ENCODE measurements around the gene DHRS3.
"Not testable (repeated sequence)": the region's sequence is repeated elsewhere in the genome, so short reads cannot be mapped to it uniquely, and the experiment has no call there.

DHRS3 gene, protein sequence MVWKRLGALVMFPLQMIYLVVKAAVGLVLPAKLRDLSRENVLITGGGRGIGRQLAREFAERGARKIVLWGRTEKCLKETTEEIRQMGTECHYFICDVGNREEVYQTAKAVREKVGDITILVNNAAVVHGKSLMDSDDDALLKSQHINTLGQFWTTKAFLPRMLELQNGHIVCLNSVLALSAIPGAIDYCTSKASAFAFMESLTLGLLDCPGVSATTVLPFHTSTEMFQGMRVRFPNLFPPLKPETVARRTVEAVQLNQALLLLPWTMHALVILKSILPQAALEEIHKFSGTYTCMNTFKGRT

DNA sequence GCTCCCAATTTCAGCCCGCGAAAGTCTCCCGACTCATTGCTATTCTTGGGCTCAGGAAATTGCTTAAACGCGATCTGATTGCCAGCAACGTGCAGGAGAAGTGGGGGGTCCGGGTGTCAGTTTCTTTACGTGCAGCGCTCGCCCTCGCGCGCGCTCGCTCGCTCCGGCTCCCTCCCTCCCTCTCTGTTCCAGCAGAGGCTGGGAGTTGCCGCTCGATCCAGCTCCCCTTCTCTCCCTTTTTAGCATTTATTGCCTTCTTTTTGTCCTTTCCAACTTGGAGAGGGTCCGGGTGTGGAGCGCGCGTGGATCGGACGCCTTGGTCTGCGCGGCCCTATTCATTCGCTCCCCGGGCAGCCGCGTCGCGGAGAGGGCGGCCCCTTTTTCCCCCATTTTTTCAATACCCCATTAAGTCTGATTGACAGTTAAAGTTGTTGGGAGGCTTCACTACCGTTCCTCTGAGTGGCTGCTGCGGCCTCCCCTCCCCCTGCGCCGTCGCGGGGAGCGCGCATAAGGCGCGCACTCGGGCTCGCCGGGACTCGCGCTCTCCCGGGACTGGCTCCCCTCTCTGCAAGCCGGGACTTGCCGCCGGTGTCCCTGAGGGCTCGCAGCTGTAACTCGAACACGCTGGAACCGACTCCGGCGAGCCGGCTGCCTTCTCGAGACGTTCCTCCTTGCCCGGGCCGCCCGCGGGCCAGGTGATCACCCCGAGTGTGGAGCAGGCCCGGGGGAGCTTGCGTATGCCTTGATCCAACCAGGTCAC is at the start of gene DHRS3:
Gene DHRS3, minus strand, starts transcription at position 310 of the 760 bp plus-strand sequence. CDS start 862 bp downstream, outside the sequence.
- Mint-ChIP-seq H3K9me3 (no peaks in the 10 kb centered on the region), H3K36me3 (peaks cover 37% of the 10 kb centered on the region), H3K4me1 (peaks cover 69% of the 10 kb centered on the region), H3K4me3 (peak within 1 kb of the TSS; percentile 98), H3K27ac (peak within 1 kb of the TSS; percentile 99), H3K27me3 (peaks cover 38% of the 10 kb centered on the region)
- DNase-seq: peak; percentile 83
- CTCF ChIA-PET: interaction anchor here (0.6 to 4.7 kb wide), 20 partner anchors 14 to 419 kb away, joined by 3 to 53 read pairs (median 5); no protein-coding TSS in a partner anchor

DNA sequence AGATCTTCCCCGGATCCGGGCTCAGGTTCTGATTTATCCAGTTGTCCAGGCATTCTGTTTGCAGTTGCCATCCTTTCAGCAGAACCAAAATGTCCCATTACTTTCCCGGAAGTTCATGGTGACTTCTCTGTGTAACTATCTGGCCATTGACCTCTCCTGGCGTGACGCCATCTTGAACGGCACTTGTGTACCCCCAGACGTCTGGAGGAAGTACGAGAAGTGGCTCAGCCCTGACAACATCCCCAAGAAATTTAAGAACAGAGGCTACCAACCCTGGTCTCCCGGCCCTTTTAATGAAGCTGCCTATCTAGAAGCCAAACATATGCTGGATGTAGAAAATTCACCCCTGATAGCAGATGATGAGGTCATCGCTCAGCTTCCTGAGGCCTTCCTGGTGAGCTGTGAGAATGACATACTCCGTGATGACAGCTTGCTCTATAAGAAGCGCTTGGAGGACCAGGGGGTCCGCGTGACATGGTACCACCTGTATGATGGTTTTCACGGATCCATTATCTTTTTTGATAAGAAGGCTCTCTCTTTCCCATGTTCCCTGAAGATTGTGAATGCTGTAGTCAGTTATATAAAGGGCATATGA is 48.2 kb upstream of the DHRS3 start:
- CTCF ChIA-PET: no interaction called here
- H3K27me3 Mint-ChIP-seq: peaks cover 42% of the 10 kb centered on the region
- no peak overlapping the region for H3K4me3 Mint-ChIP-seq
- H3K27ac Mint-ChIP-seq: no peak overlapping the region
- peaks cover 6% of the 10 kb centered on the region for H3K9me3 Mint-ChIP-seq
- no peaks in the 10 kb centered on the region for H3K4me1 Mint-ChIP-seq
- H3K36me3 Mint-ChIP-seq: no peaks in the 10 kb centered on the region
- DNase-seq: no peak

DNA sequence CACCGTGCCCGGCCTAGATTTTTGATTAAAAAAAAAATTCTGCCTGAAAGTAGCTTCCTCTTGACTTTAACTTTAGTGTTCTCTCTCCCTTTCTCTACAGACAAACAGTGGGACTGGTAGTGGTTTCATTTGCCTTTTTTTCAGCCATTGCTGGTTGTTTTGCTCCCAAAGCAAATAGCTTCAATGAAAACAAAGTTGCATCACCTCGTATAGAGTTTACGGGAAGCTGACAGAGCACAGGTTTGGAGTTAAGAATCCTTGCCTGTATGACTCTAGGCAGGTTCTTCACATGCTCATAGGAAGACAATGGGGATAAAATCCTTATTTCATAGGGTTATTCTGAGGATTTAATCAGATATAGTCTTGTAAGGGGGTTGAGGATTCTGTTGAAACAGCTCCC is 47.5 kb upstream of the DHRS3 start:
- H3K4me3 Mint-ChIP-seq: no peak overlapping the region
- H3K27me3 Mint-ChIP-seq: peaks cover 38% of the 10 kb centered on the region
- no peaks in the 10 kb centered on the region for H3K36me3 Mint-ChIP-seq
- H3K27ac Mint-ChIP-seq: no peak overlapping the region
- no peaks in the 10 kb centered on the region for H3K4me1 Mint-ChIP-seq
- DNase-seq: no peak
- H3K9me3 Mint-ChIP-seq: peaks cover 6% of the 10 kb centered on the region
- CTCF ChIA-PET: no interaction called here

DNA sequence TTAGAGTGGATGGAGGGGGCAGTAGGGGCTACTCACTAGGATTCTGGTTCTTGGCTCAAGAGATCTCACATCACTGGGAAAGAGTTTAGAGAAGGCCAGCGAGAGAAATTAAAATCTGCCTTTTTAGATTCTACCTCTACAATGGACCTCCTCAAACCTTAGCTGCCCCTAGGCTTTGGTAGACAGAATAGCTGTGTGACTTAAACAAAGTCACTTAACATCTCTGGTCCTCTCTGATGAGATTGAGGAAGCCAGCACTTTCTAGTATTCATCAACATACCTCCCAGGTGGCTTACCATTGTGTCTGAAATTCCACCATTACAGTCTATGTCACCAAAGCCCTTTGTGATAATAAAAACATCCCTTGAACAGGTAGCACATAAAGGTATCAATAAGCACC is 44.5 kb upstream of the DHRS3 start:
- no peaks in the 10 kb centered on the region for H3K9me3 Mint-ChIP-seq
- H3K27ac Mint-ChIP-seq: no peak overlapping the region
- no peak for DNase-seq
- CTCF ChIA-PET: interaction anchor here (0.8 to 1.5 kb wide), 2 partner anchors 350 to 365 kb away, joined by 3 read pairs; no protein-coding TSS in a partner anchor
- H3K36me3 Mint-ChIP-seq: no peaks in the 10 kb centered on the region
- H3K4me1 Mint-ChIP-seq: peaks cover 5% of the 10 kb centered on the region
- peaks cover 46% of the 10 kb centered on the region for H3K27me3 Mint-ChIP-seq
- no peak overlapping the region for H3K4me3 Mint-ChIP-seq

DNA sequence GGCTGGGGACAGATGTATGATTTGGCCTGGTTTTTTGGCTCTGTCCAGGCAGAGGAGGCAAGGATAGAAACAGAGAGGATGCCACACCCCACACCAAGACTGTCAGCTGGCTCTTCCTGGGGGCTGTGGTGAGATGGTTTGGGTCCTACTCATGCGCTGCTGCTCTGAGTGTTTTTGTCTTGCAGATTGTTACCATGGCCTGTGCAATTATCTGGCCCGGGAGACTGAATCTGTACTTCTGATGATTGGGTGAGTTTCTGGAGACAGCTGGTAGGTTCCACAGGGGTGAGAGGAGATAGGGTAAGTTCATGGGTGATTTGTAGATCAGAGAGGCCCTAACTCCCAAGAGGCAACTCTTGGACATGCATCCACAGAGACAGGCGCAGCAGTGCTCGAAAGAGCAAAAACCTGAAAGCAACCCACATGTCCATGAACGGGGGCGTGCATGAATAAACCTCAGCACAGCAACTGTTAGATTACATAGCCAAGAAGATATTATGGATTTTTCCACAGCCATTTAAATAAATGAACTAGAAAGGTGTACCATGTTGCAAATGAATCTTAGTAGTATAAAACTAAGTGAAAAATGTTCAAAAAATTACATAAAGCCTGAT is 43.7 kb upstream of the DHRS3 start:
- Mint-ChIP-seq H3K4me3 (no peak overlapping the region), H3K27ac (no peak overlapping the region), H3K36me3 (no peaks in the 10 kb centered on the region), H3K27me3 (peaks cover 46% of the 10 kb centered on the region), H3K9me3 (no peaks in the 10 kb centered on the region), H3K4me1 (peaks cover 8% of the 10 kb centered on the region)
- DNase-seq: no peak
- CTCF ChIA-PET: interaction anchor here (0.8 kb wide), 1 partner anchor 364 kb away, joined by 3 read pairs; no protein-coding TSS in a partner anchor

DNA sequence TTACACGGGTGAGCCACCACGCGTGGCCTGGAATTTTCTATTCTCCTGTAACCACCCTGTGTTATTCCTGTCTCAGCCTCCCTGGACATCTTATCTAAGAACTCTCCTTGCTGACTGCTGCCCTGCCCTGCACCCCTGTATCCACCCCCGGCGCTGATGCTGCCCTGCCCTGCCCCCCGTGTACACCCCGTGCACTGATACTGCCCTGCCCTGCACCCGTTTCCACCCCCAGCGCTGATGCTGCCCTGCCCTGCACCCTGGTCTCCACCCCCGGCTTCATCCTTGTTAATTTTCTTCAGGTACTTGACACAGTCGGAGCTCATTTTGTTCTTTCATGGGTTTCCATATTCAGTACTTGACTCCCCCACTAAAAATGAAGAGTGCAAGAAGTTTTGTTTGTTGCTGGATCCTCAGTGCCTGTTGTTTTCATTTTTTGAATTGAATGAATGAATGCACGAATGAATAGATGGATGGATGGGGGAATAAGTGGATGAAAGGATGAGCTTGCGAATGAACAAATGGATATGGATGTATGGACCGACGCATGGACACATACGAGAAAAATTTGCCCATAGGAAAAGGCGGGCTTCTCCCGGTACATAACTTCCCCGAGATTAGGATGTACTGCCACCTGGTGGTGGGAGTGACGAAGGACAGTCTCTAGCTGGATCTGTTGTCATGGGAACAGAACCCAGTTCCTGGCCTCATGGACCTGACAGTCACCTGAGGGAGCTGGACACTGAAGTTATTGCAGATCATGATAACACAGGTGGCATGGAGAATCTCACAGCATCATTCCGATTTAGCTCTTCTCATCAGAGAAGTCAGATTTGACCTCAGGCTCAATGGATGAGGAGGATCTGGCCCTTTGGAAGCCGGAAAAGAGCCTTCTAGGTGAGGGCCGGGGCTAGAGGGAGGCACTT is 40.8 kb upstream of the DHRS3 start:
- Mint-ChIP-seq H3K4me3 (no peak overlapping the region), H3K36me3 (no peaks in the 10 kb centered on the region), H3K4me1 (peaks cover 8% of the 10 kb centered on the region), H3K27me3 (peaks cover 35% of the 10 kb centered on the region), H3K9me3 (no peaks in the 10 kb centered on the region), H3K27ac (peak overlapping the region; percentile 0)
- CTCF ChIA-PET: interaction anchor here (0.6 to 4.0 kb wide), 33 partner anchors 9 to 430 kb away, joined by 3 to 45 read pairs (median 4); partner anchors contain the start of genes AADACL4 and DHRS3
- DNase-seq: peak; percentile 81

DNA sequence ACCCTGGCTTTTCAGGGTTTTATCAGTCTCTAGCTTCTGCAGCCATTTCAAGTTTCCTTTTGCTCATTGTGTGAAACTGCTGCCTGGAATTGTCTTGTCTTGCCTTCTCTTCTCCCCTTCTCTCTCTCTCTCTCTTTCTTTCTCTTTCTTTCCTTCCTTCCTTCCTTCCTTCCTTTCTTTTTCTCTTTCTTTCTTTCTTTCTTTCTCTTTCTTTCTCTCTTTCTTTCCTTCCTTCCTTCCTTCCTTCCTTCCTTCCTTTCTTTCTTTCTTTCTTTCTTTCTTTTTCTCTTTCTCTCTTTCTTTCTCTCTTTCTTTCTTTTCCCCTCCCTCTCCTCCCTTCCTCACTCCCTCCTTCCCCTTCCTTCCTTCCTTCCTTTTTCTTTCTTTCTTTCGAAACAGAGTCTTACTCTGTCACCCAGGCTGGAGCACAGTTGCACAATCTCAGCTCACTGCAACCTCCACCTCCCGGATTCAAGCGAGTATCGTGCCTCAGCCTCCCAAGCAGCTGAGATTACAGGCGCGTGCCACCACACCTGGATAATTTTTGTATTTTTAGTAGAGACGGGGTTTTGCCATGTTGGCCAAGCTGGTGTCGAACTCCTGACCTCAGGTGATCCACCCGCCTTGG is 40.0 kb upstream of the DHRS3 start:
- H3K4me1 Mint-ChIP-seq, H3K9me3 Mint-ChIP-seq, DNase-seq, H3K36me3 Mint-ChIP-seq, H3K27ac Mint-ChIP-seq, H3K4me3 Mint-ChIP-seq: not testable (repeated sequence)
- CTCF ChIA-PET: interaction anchor here (0.9 to 4.0 kb wide), 16 partner anchors 9 to 386 kb away, joined by 3 to 45 read pairs (median 9); partner anchors contain the start of gene DHRS3
- peaks cover 32% of the 10 kb centered on the region for H3K27me3 Mint-ChIP-seq

DNA sequence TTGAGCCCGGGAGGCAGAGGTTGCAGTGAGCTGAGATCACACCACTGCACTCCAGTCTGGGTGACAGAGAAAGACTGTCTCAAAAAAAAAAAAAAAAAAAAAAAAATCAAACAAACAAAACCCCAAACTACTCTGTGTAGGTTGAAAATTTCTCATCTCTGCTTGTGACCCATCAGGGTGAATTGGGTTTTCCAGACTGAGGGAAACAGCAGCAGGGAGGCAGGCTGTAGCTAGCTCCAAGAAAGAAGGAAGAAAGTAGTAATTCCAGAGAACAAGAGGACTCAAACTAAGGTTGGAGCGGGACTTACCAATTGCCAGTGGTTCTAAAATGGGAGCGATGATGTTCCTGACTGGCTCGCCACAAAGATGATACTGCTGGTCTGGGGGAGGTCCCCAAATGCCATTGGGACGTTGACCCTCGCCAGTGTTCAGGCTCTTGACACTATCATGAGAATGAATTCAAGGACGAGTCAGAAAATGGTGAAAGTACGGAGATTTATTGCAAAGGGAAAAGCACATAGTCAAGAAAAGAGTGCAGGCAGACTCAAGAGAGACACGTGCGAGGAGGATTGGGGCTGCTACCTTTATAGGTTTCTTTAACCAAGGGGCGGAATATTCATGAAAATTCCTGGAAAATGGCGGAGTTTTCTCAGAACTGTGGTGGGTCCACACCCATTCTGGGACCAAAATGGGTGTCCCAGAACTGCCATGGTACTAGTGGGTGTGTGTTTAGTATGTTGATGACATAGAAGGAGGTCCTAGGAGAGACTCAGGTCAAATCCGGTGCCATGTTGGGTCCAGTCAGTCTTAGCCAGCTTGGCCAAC is 39.3 kb upstream of the DHRS3 start:
- H3K4me3 Mint-ChIP-seq: no peak overlapping the region
- H3K27me3 Mint-ChIP-seq: peaks cover 32% of the 10 kb centered on the region
- no peak for DNase-seq
- H3K27ac Mint-ChIP-seq: no peak overlapping the region
- H3K9me3 Mint-ChIP-seq: no peaks in the 10 kb centered on the region
- H3K4me1 Mint-ChIP-seq: peaks cover 8% of the 10 kb centered on the region
- no peaks in the 10 kb centered on the region for H3K36me3 Mint-ChIP-seq
- CTCF ChIA-PET: interaction anchor here (1.2 to 4.0 kb wide), 12 partner anchors 8 to 385 kb away, joined by 3 to 45 read pairs (median 10); partner anchors contain the start of gene DHRS3

DNA sequence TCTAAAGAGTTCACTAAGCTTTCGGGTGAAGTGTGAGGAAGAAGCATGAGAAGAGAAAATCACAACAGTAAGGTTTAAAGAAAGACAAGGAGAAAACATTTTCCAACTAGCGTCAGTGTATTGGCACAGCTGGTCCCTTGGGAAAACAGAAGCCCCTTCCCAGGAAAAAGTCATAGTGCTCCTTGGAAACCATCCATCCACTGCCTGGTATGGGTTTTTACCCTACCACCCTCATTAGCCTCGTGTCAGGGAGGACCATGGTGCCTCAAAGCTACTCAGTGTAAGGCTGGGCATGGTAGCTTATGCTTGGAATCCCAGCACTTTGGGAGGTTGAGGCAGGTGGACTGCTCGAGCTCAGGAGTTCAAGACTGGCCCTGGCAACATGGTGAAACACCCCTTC is 38.6 kb upstream of the DHRS3 start:
- Mint-ChIP-seq H3K27ac (no peak overlapping the region), H3K4me1 (peaks cover 8% of the 10 kb centered on the region), H3K36me3 (no peaks in the 10 kb centered on the region), H3K4me3 (no peak overlapping the region), H3K27me3 (peaks cover 36% of the 10 kb centered on the region), H3K9me3 (no peaks in the 10 kb centered on the region)
- no peak for DNase-seq
- CTCF ChIA-PET: interaction anchor here (1.2 to 4.0 kb wide), 4 partner anchors 35 to 380 kb away, joined by 3 to 38 read pairs (median 4); no protein-coding TSS in a partner anchor

DNA sequence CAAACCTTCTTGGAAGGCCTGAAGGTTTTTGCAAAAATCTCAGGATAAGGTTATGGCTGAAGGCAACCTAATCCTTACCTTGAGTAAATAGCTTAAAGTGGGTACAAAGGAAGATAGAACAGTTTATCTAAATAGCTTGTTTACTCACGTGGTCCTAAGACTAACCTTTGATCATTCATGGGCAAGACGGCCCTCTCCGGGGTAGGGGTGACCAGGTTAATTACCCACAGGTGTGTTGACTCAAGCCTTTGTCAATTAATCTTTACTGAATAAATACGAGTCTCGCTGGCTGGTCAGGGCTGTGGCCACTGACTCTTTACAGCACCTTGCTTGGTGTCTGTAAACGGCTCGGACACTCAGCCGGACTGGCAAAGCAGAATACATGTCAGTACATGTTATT is 36.6 kb upstream of the DHRS3 start:
- no peaks in the 10 kb centered on the region for H3K9me3 Mint-ChIP-seq
- CTCF ChIA-PET: interaction anchor here (1.2 kb wide), 1 partner anchor 13 kb away, joined by 3 read pairs; no protein-coding TSS in a partner anchor

DNA sequence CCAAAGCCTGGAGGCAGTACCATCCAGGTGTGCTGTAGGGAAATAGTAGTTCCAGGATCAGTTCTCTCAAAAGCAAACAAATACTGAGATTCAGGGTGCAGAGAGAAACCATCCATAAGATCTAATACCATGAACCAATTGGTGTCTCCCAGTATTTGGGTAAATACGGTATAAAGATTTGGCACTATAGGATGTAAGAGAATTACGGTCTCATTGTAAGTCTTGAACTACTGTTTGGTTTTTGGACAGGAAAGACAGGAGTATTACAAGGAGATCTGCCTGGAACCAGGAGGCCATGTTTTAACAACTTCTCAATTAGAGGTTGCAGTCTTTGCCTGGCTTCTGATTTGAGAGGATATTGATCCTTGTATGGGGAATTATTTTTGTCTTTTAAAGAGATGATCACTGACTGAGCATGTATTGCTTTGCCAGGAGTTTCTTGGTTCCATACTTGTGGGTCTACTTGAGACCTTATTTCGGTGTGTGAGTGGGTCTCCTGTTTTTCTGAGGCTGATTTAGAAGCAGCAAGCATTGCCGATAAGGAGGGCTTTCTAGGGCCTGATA is 36.1 kb upstream of the DHRS3 start:
- peaks cover 8% of the 10 kb centered on the region for H3K4me1 Mint-ChIP-seq
- no peak overlapping the region for H3K4me3 Mint-ChIP-seq
- peaks cover 49% of the 10 kb centered on the region for H3K27me3 Mint-ChIP-seq
- CTCF ChIA-PET: interaction anchor here (1.4 kb wide), 1 partner anchor 340 kb away, joined by 4 read pairs; no protein-coding TSS in a partner anchor
- no peak for DNase-seq
- H3K36me3 Mint-ChIP-seq: no peaks in the 10 kb centered on the region
- no peaks in the 10 kb centered on the region for H3K9me3 Mint-ChIP-seq
- no peak overlapping the region for H3K27ac Mint-ChIP-seq

More for the DNA sequence above, 36.6 kb upstream of the DHRS3 start:
- Mint-ChIP-seq H3K27ac (no peak overlapping the region), H3K4me3 (no peak overlapping the region), H3K36me3 (no peaks in the 10 kb centered on the region), H3K4me1 (peaks cover 8% of the 10 kb centered on the region), H3K27me3 (peaks cover 47% of the 10 kb centered on the region)
- DNase-seq: no peak
